CD14-positive monocyte (primary cell): Measurements from ENCODE around the gene TOMM7. TPM values are rescaled to one million over a fixed set of nuclear protein-coding genes. Genes with fewer than 3 reads are reported as not detected.
A peak's percentile ranks its signal among the peaks of the same experiment; 100 is the strongest.
"Not testable (repeated sequence)": the region's sequence is repeated elsewhere in the genome, so short reads cannot be mapped to it uniquely, and the experiment has no call there.

ENCODE experiments used
- DNase-seq, 3 donors: peaks; one replicate each; pipeline ENCODE4 v3.0.0-alpha.2; 2011 to 2022
- H2AFZ ChIP-seq: 2 replicates; pipeline ENCODE4 v1.6.0; 2012; ENCODE audit warnings: mild to moderate bottlenecking, low read depth, low read length, inconsistent platforms; ENCODE audit not compliant: insufficient read depth, poor library complexity, severe bottlenecking
- H3K27ac ChIP-seq, 2 donors: 1 replicate in 1 of 2; 2 replicates in 1 of 2; pipeline ENCODE4 v1.5.1; 2012 to 2013; ENCODE audit warnings: low read length in 2 of 2, control low read depth in 1 of 2, inconsistent platforms in 1 of 2, low read depth in 1 of 2, mild to moderate bottlenecking in 1 of 2
- H3K27me3 ChIP-seq, 2 donors: one replicate each; pipeline versions ENCODE4 v1.6.0 to v1.6.1; 2011 to 2013; ENCODE audit warnings: low read length in 2 of 2; ENCODE audit not compliant: control insufficient read depth in 2 of 2, insufficient read depth in 2 of 2
- H3K36me3 ChIP-seq, 2 donors: replicated peaks in 1 of 2; 1 replicate in 1 of 2; 2 replicates in 1 of 2; pipeline versions ENCODE4 v1.5.1 to v1.6.1; 2012 to 2013; ENCODE audit warnings: low read length in 2 of 2, control low read depth in 1 of 2, inconsistent platforms in 1 of 2, mild to moderate bottlenecking in 1 of 2; ENCODE audit not compliant: insufficient read depth in 2 of 2, control insufficient read depth in 1 of 2
- H3K4me1 ChIP-seq, 2 donors: 1 replicate in 1 of 2; 2 replicates in 1 of 2; pipeline versions ENCODE4 v1.5.1 to v1.6.1; 2012 to 2013; ENCODE audit warnings: low read length in 2 of 2, control low read depth in 1 of 2, inconsistent platforms in 1 of 2, mild to moderate bottlenecking in 1 of 2, moderate library complexity in 1 of 2; ENCODE audit not compliant: insufficient read depth in 2 of 2, control insufficient read depth in 1 of 2
- H3K4me2 ChIP-seq: replicated peaks from 2 replicates; pipeline ENCODE3; 2012; ENCODE audit warnings: low read length, moderate library complexity, mild to moderate bottlenecking; ENCODE audit not compliant: poor library complexity, severe bottlenecking; ENCODE audit errors: extremely low read depth
- H3K4me3 ChIP-seq, 3 experiments: fragments of 200-600 bp in 1 of 3; sonication (generic) in 1 of 3; replicated peaks in 1 of 3; 1 replicate in 2 of 3; 2 replicates in 1 of 3; pipeline ENCODE4 v1.5.1; 2011 to 2013; ENCODE audit warnings: low read length in 3 of 3, mild to moderate bottlenecking in 3 of 3, control low read depth in 2 of 3, low read depth in 2 of 3, inconsistent platforms in 1 of 3, moderate library complexity in 1 of 3
- H3K79me2 ChIP-seq: 2 replicates; pipeline ENCODE4 v1.6.0; 2012; ENCODE audit warnings: mild to moderate bottlenecking, control low read depth, inconsistent platforms, low read length, moderate library complexity; ENCODE audit not compliant: insufficient read depth
- H3K9ac ChIP-seq: 2 replicates; pipeline ENCODE4 v1.6.0; 2017; ENCODE audit warnings: low read length, mild to moderate bottlenecking; ENCODE audit not compliant: insufficient read depth, poor library complexity, severe bottlenecking
- H3K9me3 ChIP-seq, 2 donors: replicated peaks in 1 of 2; 1 replicate in 1 of 2; 2 replicates in 1 of 2; pipeline versions ENCODE4 v1.5.1 to v1.6.1; 2012 to 2013; ENCODE audit warnings: low read length in 2 of 2, control low read depth in 1 of 2; ENCODE audit not compliant: control insufficient read depth in 1 of 2, insufficient read depth in 1 of 2
- H4K20me1 ChIP-seq: 2 replicates; pipeline ENCODE4 v1.6.0; 2012; ENCODE audit warnings: mild to moderate bottlenecking, low read length, control low read depth, moderate library complexity; ENCODE audit not compliant: insufficient read depth
- H3K27ac Mint-ChIP-seq, 7 donors: one replicate each; pipeline ENCODE4 v1.8.0; 2020; ENCODE audit warnings: mild to moderate bottlenecking in 7 of 7, mixed read lengths in 7 of 7, moderate library complexity in 6 of 7, inconsistent platforms in 2 of 7
- H3K27me3 Mint-ChIP-seq, 3 donors: one replicate each; pipeline ENCODE4 v1.8.0; 2021 to 2022; ENCODE audit warnings: low read depth in 3 of 3, mild to moderate bottlenecking in 3 of 3, mixed read lengths in 3 of 3, moderate library complexity in 3 of 3, inconsistent platforms in 1 of 3
- H3K36me3 Mint-ChIP-seq, 2 donors: one replicate each; pipeline ENCODE4 v1.8.0; 2020; ENCODE audit warnings: mixed read lengths in 2 of 2, inconsistent platforms in 1 of 2, mild to moderate bottlenecking in 1 of 2
- H3K4me1 Mint-ChIP-seq: one replicate; pipeline ENCODE4 v1.8.0; 2020; ENCODE audit warnings: mild to moderate bottlenecking, mixed read lengths
- H3K4me3 Mint-ChIP-seq, 2 donors: one replicate each; pipeline ENCODE4 v1.8.0; 2020; ENCODE audit warnings: mild to moderate bottlenecking in 2 of 2, mixed read lengths in 2 of 2, moderate library complexity in 1 of 2
- H3K9me3 Mint-ChIP-seq, 7 donors: one replicate each; pipeline ENCODE4 v1.8.0; 2020 to 2022; ENCODE audit warnings: mixed read lengths in 7 of 7, mild to moderate bottlenecking in 6 of 7, moderate library complexity in 6 of 7, inconsistent platforms in 2 of 7
- CTCF ChIP-seq: fragments of 200-600 bp; IDR thresholded peaks from one replicate; pipeline ENCODE4 v1.8.0; 2022; ENCODE audit warnings: antibody characterized with exemption, mild to moderate bottlenecking
- whole genome bisulfite sequencing: methylation state at CpG from one replicate; pipeline ENCODE4 v1.1.5; 2013; ENCODE audit warnings: missing lambda C conversion rate; ENCODE audit not compliant: insufficient coverage; 5-methylcytosine and 5-hydroxymethylcytosine counted together
- intact Hi-C, 2 donors: fragments of 100-400 bp; cut with micrococcal nuclease; formaldehyde crosslinking; loops; one replicate each; pipeline versions ENCODE4 v1.15.0 to v1.15.1; 2023
- polyA plus RNA-seq, 3 donors: library from polyadenylated mRNA; depleted of rRNA in 1 of 3; unstranded in 2 of 3; stranded (reverse) in 1 of 3; fragments of 300-500 nt in 2 of 3; fragments of >200 nt in 1 of 3; fragmentation: Illumina TruSeq in 2 of 3; gene quantifications; 1 replicate in 2 of 3; 2 replicates in 1 of 3; pipeline ENCODE4 v1.2.3, GENCODE V29; 2012 to 2021

The TOMM7 gene
- polyA plus RNA-seq, 3 donors: 93.3 to 125 (median 111) TPM

GRCh38 chr7:22782616-22783232 is 39.9 kb downstream of the TOMM7 start:
- H3K4me1 Mint-ChIP-seq: no peaks in the 10 kb centered on the region
- H3K79me2 ChIP-seq: no peaks in the 10 kb centered on the region
- no peak overlapping the region for H3K27ac ChIP-seq
- 49% methylated on average over 5 of the region's 7 CpGs for WGBS
- no peaks in the 10 kb centered on the region for H4K20me1 ChIP-seq
- intact Hi-C loops: loop anchor here (2.0 to 5.0 kb wide), 2 partner anchors 220 to 222 kb away; no protein-coding TSS in a partner anchor
- H3K27me3 ChIP-seq: no peaks in the 10 kb centered on the region
- no peak overlapping the region for H3K4me3 Mint-ChIP-seq
- H3K27ac Mint-ChIP-seq: no peak overlapping the region
- H3K9ac ChIP-seq: no peak overlapping the region
- no peak overlapping the region for H3K4me3 ChIP-seq
- peaks cover 0 to 7% (median 2%) of the 10 kb centered on the region in 3 donors for H3K27me3 Mint-ChIP-seq
- no peaks in the 10 kb centered on the region for H3K9me3 ChIP-seq
- H2AFZ ChIP-seq: no peak overlapping the region
- peak; percentile 84 for TF ChIP-seq CTCF
- H3K4me1 ChIP-seq: no peaks in the 10 kb centered on the region
- no peaks in the 10 kb centered on the region for H3K36me3 ChIP-seq
- no peaks in the 10 kb centered on the region for H3K9me3 Mint-ChIP-seq
- H3K36me3 Mint-ChIP-seq: no peaks in the 10 kb centered on the region
- H3K4me2 ChIP-seq: no peak overlapping the region
- peak; percentile 50 to 65 (median 56) for DNase-seq

- Histone ChIP-seq H3K27ac (no peak overlapping the region), H3K9ac (no peak overlapping the region), H3K4me3 (no peak overlapping the region), H3K4me1 (no peaks in the 10 kb centered on the region), H3K36me3 (no peaks in the 10 kb centered on the region), H3K79me2 (no peaks in the 10 kb centered on the region), H3K27me3 (no peaks in the 10 kb centered on the region), H4K20me1 (no peaks in the 10 kb centered on the region), H3K9me3 (no peaks in the 10 kb centered on the region), H2AFZ (no peak overlapping the region), H3K4me2 (no peak overlapping the region)
- no peak for DNase-seq
- H3K4me3 Mint-ChIP-seq: no peak overlapping the region
- intact Hi-C loops: loop anchor here in 1 of 2 donors (5.0 kb wide), 1 partner anchor 219 kb away; no protein-coding TSS in a partner anchor
- H3K4me1 Mint-ChIP-seq: no peaks in the 10 kb centered on the region
- no peaks in the 10 kb centered on the region for H3K36me3 Mint-ChIP-seq
- no peak overlapping the region for H3K27ac Mint-ChIP-seq
- no peak for TF ChIP-seq CTCF
- 100% methylated on average over 2 of the region's 5 CpGs for WGBS
- peaks cover 1 to 7% (median 3%) of the 10 kb centered on the region in 3 donors for H3K27me3 Mint-ChIP-seq
- H3K9me3 Mint-ChIP-seq: no peaks in the 10 kb centered on the region
Observed at GRCh38 chr7:22781230-22781711, 41.4 kb downstream of the TOMM7 start.

- not testable (repeated sequence) for H3K9me3 ChIP-seq, H3K4me1 ChIP-seq, H3K27ac Mint-ChIP-seq, H3K36me3 Mint-ChIP-seq, H3K9ac ChIP-seq, DNase-seq, H3K27me3 Mint-ChIP-seq, H3K79me2 ChIP-seq, H3K4me1 Mint-ChIP-seq, H2AFZ ChIP-seq, H3K4me2 ChIP-seq, H3K9me3 Mint-ChIP-seq, H4K20me1 ChIP-seq, H3K27ac ChIP-seq, H3K4me3 Mint-ChIP-seq, H3K36me3 ChIP-seq, H3K4me3 ChIP-seq, H3K27me3 ChIP-seq
- no CpG with 5 or more reads among the region's 4 CpGs for WGBS
- intact Hi-C loops: loop anchor here in 1 of 2 donors (5.0 kb wide), 1 partner anchor 218 kb away; no protein-coding TSS in a partner anchor
Observed at GRCh38 chr7:22779730-22780323, 42.8 kb downstream of the TOMM7 start.
